Bronchial epithelial cell (primary cell): ENCODE results near the gene GIGYF2. TPM values are rescaled to one million over a fixed set of nuclear protein-coding genes. Genes with fewer than 3 reads are reported as not detected.
A peak's percentile ranks its signal among the peaks of the same experiment; 100 is the strongest.

Experiments used
- DNase-seq: peaks from one replicate; pipeline ENCODE4 v3.0.0-alpha.2; 2010; ENCODE audit warnings: low read depth
- FAIRE-seq: peaks from 2 replicates; lab custom pipeline; 2011; peaks lifted over from hg19 to GRCh38; lab: Jason Lieb, UNC
- H3K27me3 ChIP-seq: 2 replicates; pipeline ENCODE4 v1.5.1; 2011; ENCODE audit warnings: low read length; ENCODE audit not compliant: control insufficient read depth, insufficient read depth
- H3K36me3 ChIP-seq: 2 replicates; pipeline ENCODE4 v1.5.1; 2011; ENCODE audit warnings: low read length; ENCODE audit not compliant: control insufficient read depth, insufficient read depth
- H3K4me3 ChIP-seq: 2 replicates; pipeline ENCODE4 v1.5.1; 2011; ENCODE audit warnings: mild to moderate bottlenecking, low read depth, low read length, control low read depth
- total RNA-seq: library from RNA; depleted of rRNA; stranded (reverse); fragments of >200 nt; gene quantifications from 2 replicates; pipeline ENCODE4 v1.2.1, GENCODE V29; 2014
- TF ChIP-seq, protein P1 (sequence below): IDR thresholded peaks from 2 replicates; pipeline ENCODE4 v1.5.1; 2011; ENCODE audit warnings: mild to moderate bottlenecking, moderate library complexity, low read length, control low read depth, inconsistent platforms; ENCODE audit not compliant: insufficient read depth, severe bottlenecking

The GIGYF2 gene
- total RNA-seq, 1 donor from 2014 or later: 44.0 TPM

DNA sequence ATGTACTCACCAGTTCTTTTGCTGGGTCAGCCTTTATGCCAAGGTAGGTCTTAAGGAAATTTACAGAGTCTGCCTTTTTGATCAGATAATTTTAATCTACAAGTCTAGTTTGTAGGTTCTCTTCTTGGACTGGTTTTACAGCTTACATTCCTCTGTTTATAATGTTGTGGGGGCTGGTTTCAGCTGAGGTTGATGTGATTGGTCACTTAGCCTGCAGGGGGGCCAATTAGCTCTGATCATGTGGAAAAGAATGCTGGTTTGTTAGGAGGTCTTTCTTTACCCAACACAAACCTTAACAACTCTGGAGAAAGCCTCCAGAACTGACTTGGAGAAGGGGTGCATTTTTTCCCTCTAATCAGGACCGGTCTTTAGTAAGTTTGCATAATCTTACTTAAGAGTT is 79.3 kb downstream of the GIGYF2 start, which contains the start of gene KCNJ13:
TSS of gene KCNJ13 (minus strand) at position 131 of the 400 bp plus-strand sequence. CDS start 5,203 bp downstream, outside the sequence.
- Histone ChIP-seq H3K4me3 (no peak within 1 kb of the TSS), H3K27me3 (no peaks in the 10 kb centered on the region), H3K36me3 (peaks cover 1% of the 10 kb centered on the region)
- no peak for FAIRE-seq
- TF ChIP-seq, protein P1, sequence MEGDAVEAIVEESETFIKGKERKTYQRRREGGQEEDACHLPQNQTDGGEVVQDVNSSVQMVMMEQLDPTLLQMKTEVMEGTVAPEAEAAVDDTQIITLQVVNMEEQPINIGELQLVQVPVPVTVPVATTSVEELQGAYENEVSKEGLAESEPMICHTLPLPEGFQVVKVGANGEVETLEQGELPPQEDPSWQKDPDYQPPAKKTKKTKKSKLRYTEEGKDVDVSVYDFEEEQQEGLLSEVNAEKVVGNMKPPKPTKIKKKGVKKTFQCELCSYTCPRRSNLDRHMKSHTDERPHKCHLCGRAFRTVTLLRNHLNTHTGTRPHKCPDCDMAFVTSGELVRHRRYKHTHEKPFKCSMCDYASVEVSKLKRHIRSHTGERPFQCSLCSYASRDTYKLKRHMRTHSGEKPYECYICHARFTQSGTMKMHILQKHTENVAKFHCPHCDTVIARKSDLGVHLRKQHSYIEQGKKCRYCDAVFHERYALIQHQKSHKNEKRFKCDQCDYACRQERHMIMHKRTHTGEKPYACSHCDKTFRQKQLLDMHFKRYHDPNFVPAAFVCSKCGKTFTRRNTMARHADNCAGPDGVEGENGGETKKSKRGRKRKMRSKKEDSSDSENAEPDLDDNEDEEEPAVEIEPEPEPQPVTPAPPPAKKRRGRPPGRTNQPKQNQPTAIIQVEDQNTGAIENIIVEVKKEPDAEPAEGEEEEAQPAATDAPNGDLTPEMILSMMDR: no peak
- no peak for DNase-seq

DNA sequence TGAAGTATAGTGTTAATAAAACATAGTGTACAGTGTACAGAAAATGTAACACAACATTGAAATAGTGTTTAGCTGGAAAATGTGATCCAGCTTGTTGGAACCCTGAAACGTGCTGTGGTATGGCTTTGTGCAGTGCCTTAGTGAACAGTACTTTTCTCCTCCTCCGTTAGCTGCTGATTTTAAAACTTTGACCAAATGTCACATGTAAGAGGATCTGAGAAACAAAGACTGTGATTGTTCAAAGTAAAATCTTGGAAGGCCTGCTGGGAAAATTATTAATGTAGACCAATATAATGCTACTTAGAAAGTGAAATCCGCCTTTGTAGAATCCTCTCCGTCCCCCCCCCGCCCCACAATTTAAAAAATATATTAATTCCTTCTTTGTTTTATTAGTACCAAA is 80.1 kb downstream of the GIGYF2 start:
- FAIRE-seq: no peak
- Histone ChIP-seq H3K36me3 (peaks cover 1% of the 10 kb centered on the region), H3K4me3 (no peak overlapping the region), H3K27me3 (no peaks in the 10 kb centered on the region)
- no peak for DNase-seq
- TF ChIP-seq, protein P1: no peak

DNA sequence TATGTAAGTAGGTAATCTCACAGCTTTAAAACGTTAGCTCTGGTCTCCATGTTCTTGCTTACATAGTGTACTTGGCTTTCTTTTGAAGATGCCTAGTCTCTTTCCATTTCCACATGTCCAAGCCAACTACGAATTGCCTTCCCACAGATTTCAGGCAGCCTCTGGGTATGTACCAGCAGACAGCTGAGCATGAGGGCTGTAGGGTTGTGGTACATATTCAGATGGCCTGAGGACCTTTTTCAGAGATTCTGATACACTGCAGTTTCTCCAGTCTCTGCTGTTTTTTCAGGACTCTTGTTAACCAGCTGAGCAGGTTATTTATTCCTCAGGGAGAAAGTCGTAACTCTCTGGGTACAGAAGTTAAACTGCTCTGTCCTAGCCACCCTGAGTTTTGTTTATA is 82.3 kb downstream of the GIGYF2 start:
- Histone ChIP-seq H3K36me3 (peaks cover 1% of the 10 kb centered on the region), H3K4me3 (no peak overlapping the region), H3K27me3 (no peaks in the 10 kb centered on the region)
- DNase-seq: no peak
- no peak for FAIRE-seq
- TF ChIP-seq, protein P1: no peak

DNA sequence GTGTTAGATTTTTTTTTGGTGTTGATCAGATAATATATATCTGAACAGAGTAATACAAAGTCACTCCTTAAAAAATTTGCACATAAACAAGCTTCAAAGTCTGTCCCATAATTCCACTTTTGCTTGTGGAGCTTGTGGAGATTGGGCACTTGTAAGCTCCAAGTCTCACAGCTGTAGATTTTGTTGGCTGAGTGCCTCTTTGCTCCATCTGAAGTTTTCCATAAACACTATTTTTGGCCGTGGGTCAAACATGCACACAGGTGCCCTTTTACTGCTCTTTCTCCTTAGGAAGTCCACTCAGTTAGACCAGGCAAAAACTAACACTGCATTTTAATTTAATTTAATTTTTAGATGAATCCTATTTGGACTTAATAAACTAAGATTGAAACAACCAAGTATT is 82.8 kb downstream of the GIGYF2 start:
- no peak for DNase-seq
- Histone ChIP-seq H3K36me3 (peaks cover 1% of the 10 kb centered on the region), H3K27me3 (no peaks in the 10 kb centered on the region), H3K4me3 (no peak overlapping the region)
- TF ChIP-seq, protein P1: no peak
- FAIRE-seq: no peak

DNA sequence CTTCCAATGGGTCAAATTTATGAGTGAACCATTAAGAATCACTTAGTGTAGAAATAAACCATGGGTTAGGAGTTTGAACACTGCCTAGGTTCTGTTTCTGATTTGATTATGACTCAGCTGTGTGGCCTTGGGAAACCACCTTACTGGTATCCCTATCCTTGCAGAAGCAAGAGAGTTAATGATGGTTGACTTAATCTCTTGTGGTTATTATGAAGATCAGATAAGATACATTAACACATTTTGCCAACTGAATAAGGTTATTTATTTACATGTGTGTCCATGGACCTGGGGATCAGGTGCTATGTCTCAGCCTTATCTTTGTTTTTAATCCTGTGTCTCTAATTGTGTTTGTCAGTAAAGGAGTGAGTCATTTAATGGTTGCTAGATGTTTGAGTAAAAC is 84.6 kb downstream of the GIGYF2 start:
- FAIRE-seq: no peak
- TF ChIP-seq, protein P1: no peak
- DNase-seq: peak; percentile 77

DNA sequence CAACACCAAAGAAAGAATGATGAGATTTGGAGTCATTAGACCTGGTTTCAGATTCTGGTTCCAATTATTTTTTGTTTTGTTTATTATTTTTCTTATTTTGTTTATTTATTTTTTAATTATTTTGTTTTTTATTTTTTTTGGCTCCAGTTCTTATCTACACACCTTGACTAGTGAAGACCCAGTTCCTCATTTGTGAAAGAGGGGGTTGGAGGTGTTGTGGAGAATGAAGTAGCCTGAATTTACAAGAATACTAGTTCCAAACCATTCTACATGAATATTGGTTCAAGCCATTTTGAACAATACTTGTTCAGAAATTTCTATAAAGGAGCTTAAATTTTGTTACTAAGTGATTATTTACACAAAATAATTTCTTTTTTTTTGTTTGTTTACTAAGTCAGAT is 86.1 kb downstream of the GIGYF2 start:
- DNase-seq: no peak
- TF ChIP-seq, protein P1: no peak
- no peak for FAIRE-seq
- H3K36me3 ChIP-seq: peaks cover 6% of the 10 kb centered on the region
- no peak overlapping the region for H3K4me3 ChIP-seq
- no peaks in the 10 kb centered on the region for H3K27me3 ChIP-seq

More for the DNA sequence above, 84.6 kb downstream of the GIGYF2 start:
- no peaks in the 10 kb centered on the region for H3K27me3 ChIP-seq
- H3K36me3 ChIP-seq: peaks cover 3% of the 10 kb centered on the region
- no peak overlapping the region for H3K4me3 ChIP-seq
